22Rv1 (cell line): ENCODE data around the gene HIC2.
"Not testable (repeated sequence)": the region's sequence is repeated elsewhere in the genome, so short reads cannot be mapped to it uniquely, and the experiment has no call there.

Experiments
- CTCF ChIP-seq: fragments of 450-650 bp; IDR thresholded peaks from 2 replicates; pipeline ENCODE4 v1.5.1; 2017; ENCODE audit warnings: mild to moderate bottlenecking
- ZFX ChIP-seq: fragments of 450-650 bp; IDR thresholded peaks from 2 replicates; pipeline ENCODE4 v1.6.1; 2017; ENCODE audit warnings: antibody characterized with exemption, borderline replicate concordance

DNA sequence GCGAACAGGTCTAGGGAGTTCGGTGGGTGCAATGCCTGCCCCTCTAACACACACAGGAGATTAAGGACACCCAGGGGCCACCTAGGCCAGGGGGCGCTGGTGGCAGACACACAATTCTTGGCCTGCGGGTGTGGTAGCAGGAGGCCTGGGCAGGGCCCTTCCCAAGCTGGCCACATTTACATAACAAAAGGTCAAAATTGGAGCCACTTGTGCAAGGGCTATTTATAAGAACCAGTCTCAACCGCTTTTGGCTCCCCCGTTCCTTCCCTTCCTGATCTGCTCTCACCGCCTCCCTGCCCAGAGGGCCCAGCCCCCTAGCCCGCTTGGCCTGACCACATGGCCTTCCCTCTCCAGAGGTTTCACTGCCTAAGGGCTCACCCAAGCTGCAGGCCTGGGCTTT, 75.1 kb downstream of the HIC2 start:
- TF ChIP-seq CTCF, ZFX: not testable (repeated sequence)
